Coronary artery (tissue), 2 donors: ENCODE results near the gene SFI1.

Experiments used
- DNase-seq: peaks from one replicate; pipeline ENCODE4 v3.0.0-alpha.2; 2017; ENCODE audit warnings: low spot score
- H3K27ac ChIP-seq, 2 donors: fragments of 200-600 bp; sonication (generic); one replicate each; pipeline ENCODE4 v1.5.1; 2016 to 2019
- H3K4me3 ChIP-seq: fragments of 200-600 bp; sonication (generic); 2 replicates; pipeline ENCODE4 v1.5.1; 2016; ENCODE audit warnings: mild to moderate bottlenecking, moderate library complexity
- CTCF ChIP-seq: fragments of 200-600 bp; sonication (generic); IDR thresholded peaks from one replicate; pipeline ENCODE4 v1.5.1; 2019; ENCODE audit warnings: antibody characterized with exemption

SFI1 gene

GRCh38 chr22:31567702-31568101 is 71.4 kb downstream of the SFI1 start:
- no peak for DNase-seq
- Histone ChIP-seq H3K27ac (no peak overlapping the region), H3K4me3 (no peak overlapping the region)
- TF ChIP-seq CTCF: no peak

GRCh38 chr22:31569126-31569525 is 72.8 kb downstream of the SFI1 start:
- TF ChIP-seq CTCF: no peak
- DNase-seq: no peak
- H3K4me3 ChIP-seq: no peak overlapping the region
- H3K27ac ChIP-seq: no peak overlapping the region

GRCh38 chr22:31572939-31573338 is 76.6 kb downstream of the SFI1 start:
- no peak for DNase-seq
- no peak for TF ChIP-seq CTCF
- no peak overlapping the region for H3K4me3 ChIP-seq
- H3K27ac ChIP-seq: no peak overlapping the region

GRCh38 chr22:31574055-31574670 is 77.8 kb downstream of the SFI1 start:
- no peak overlapping the region for H3K4me3 ChIP-seq
- DNase-seq: no peak
- no peak for TF ChIP-seq CTCF
- no peak overlapping the region for H3K27ac ChIP-seq

GRCh38 chr22:31575190-31575589 is 78.9 kb downstream of the SFI1 start:
- Histone ChIP-seq H3K27ac (no peak overlapping the region), H3K4me3 (no peak overlapping the region)
- no peak for DNase-seq
- TF ChIP-seq CTCF: no peak

- DNase-seq: no peak
Observed at GRCh38 chr22:31577711-31578110, 81.4 kb downstream of the SFI1 start.

More at GRCh38 chr22:31577711-31578110, 81.4 kb downstream of the SFI1 start:
- no peak overlapping the region for H3K27ac ChIP-seq
- TF ChIP-seq CTCF: no peak
- H3K4me3 ChIP-seq: no peak overlapping the region
